Endometrial microvascular endothelial cells (primary cell): Measurements from ENCODE around the gene CD109. TPM values are rescaled to one million over a fixed set of nuclear protein-coding genes. Genes with fewer than 3 reads are reported as not detected.
"Not testable (repeated sequence)": the region's sequence is repeated elsewhere in the genome, so short reads cannot be mapped to it uniquely, and the experiment has no call there.

Experiments
- in situ Hi-C: cut with HindIII; loops from 2 replicates; pipeline ENCODE4 v1.10.0; 2017; ENCODE audit warnings: low sequenced_read_pairs, low pct_unique_long_range_greater_than_20kb; ENCODE audit errors: inconsistent ontology term
- total RNA-seq: library from RNA; depleted of rRNA; stranded (reverse); fragments of >200 nt; gene quantifications from one replicate; pipeline ENCODE4 v1.2.3, GENCODE V29; 2015; ENCODE audit errors: inconsistent ontology term

Gene CD109
- total RNA-seq, 1 donor from 2014 or later = 45.8 TPM

- in situ Hi-C loops = no loop called here
These were observed 23.0 kb downstream of the CD109 start for GRCh38 chr6:73719046-73719445.

GRCh38 chr6:73722318-73723060 lies 26.5 kb downstream of the CD109 start:
- in situ Hi-C loops = no loop called here

- in situ Hi-C loops = not testable (repeated sequence)
These were observed 27.5 kb downstream of the CD109 start for GRCh38 chr6:73723480-73723879.

- in situ Hi-C loops = no loop called here
These were observed 28.4 kb downstream of the CD109 start for GRCh38 chr6:73724389-73724788.

- in situ Hi-C loops = not testable (repeated sequence)
These were observed 29.2 kb downstream of the CD109 start for GRCh38 chr6:73725192-73725591.

GRCh38 chr6:73727114-73727513 lies 31.1 kb downstream of the CD109 start:
- in situ Hi-C loops = no loop called here

- in situ Hi-C loops = no loop called here
These were observed 32.7 kb downstream of the CD109 start for GRCh38 chr6:73728548-73729205.

GRCh38 chr6:73731285-73731684 lies 35.3 kb downstream of the CD109 start:
- in situ Hi-C loops = no loop called here

- in situ Hi-C loops = no loop called here
These were observed 37.1 kb downstream of the CD109 start for GRCh38 chr6:73732845-73733675.

GRCh38 chr6:73733791-73734190 lies 37.8 kb downstream of the CD109 start:
- in situ Hi-C loops = no loop called here

GRCh38 chr6:73734832-73735453 lies 38.9 kb downstream of the CD109 start:
- in situ Hi-C loops = no loop called here

GRCh38 chr6:73738367-73739028 lies 42.5 kb downstream of the CD109 start:
- in situ Hi-C loops = no loop called here

GRCh38 chr6:73739096-73739495 lies 43.1 kb downstream of the CD109 start:
- in situ Hi-C loops = no loop called here

GRCh38 chr6:73742433-73742832 lies 46.4 kb downstream of the CD109 start:
- in situ Hi-C loops = no loop called here

GRCh38 chr6:73743081-73743480 lies 47.1 kb downstream of the CD109 start:
- in situ Hi-C loops = no loop called here

- in situ Hi-C loops = no loop called here
These were observed 47.6 kb downstream of the CD109 start for GRCh38 chr6:73743556-73743955.

- in situ Hi-C loops = no loop called here
These were observed 50.8 kb downstream of the CD109 start for GRCh38 chr6:73746787-73747186.

- in situ Hi-C loops = no loop called here
These were observed 51.3 kb downstream of the CD109 start for GRCh38 chr6:73747289-73747688.

GRCh38 chr6:73752943-73753342 lies 56.9 kb downstream of the CD109 start:
- in situ Hi-C loops = no loop called here
